ENCODE results near the gene ATG16L1.

- TF ChIP-seq ZNF561 (tag by site-specific recombination; IDR thresholded peaks at IDR 0.05; ENCODE audit: borderline replicate concordance) (no peak), SCRT2 (tag by site-specific recombination; IDR thresholded peaks at IDR 0.05) (no peak), ZFP37 (tag by site-specific recombination; IDR thresholded peaks at IDR 0.05) (no peak), CTCF (tag by site-specific recombination; IDR thresholded peaks at IDR 0.05) (no peak), BCL6B (tag by site-specific recombination; IDR thresholded peaks at IDR 0.05) (no peak), ZNF785 (tag by site-specific recombination; IDR thresholded peaks at IDR 0.05) (no peak)
Observed at GRCh38 chr2:233289648-233290047, 38.2 kb downstream of the ATG16L1 start.

Measured in HEK293 (cell line).